Activated CD4-positive, alpha-beta T cell treated with anti-CD3 and anti-CD28 coated beads, Interleukin-2, amount 50 U/mL, for 24 hours (primary cell): ENCODE results near the gene POLD4.

Experiments
- DNase-seq, 2 donors: peaks; one replicate each; pipeline ENCODE4 v3.0.0-alpha.2; 2020; ENCODE audit warnings: low read depth in 1 of 2, low spot score in 1 of 2

POLD4 gene

GRCh38 chr11:67317888-67318555, 35.3 kb downstream of the POLD4 start:
- DNase-seq = no peak

GRCh38 chr11:67317205-67317887, 36.0 kb downstream of the POLD4 start:
- peak; percentile 98 to 100 for DNase-seq

DNA sequence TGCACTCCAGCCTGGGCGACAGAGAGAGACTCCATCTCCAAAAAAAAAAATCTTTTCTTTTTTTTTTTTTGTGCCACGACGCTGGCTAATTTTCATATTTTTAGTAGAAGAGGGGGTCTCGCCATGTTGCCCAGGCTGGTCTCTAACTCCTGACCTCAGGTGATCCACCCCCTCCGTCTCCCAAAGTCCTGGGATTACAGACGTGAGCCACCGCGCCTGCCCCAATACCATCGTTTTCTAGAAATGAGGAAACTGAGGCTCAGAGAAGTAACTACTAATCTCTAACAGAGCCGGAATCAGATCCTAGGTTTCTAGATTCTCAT, 36.5 kb downstream of the POLD4 start:
- DNase-seq = no peak

- DNase-seq = no peak
Observed at GRCh38 chr11:67315325-67315909, 37.9 kb downstream of the POLD4 start.

GRCh38 chr11:67314218-67314617, 39.1 kb downstream of the POLD4 start:
- no peak for DNase-seq

GRCh38 chr11:67313125-67313890, 40.0 kb downstream of the POLD4 start:
- DNase-seq = no peak

GRCh38 chr11:67312187-67313021, 40.9 kb downstream of the POLD4 start:
- no peak for DNase-seq

- no peak for DNase-seq
Observed at GRCh38 chr11:67311556-67312082, 41.7 kb downstream of the POLD4 start.

DNA sequence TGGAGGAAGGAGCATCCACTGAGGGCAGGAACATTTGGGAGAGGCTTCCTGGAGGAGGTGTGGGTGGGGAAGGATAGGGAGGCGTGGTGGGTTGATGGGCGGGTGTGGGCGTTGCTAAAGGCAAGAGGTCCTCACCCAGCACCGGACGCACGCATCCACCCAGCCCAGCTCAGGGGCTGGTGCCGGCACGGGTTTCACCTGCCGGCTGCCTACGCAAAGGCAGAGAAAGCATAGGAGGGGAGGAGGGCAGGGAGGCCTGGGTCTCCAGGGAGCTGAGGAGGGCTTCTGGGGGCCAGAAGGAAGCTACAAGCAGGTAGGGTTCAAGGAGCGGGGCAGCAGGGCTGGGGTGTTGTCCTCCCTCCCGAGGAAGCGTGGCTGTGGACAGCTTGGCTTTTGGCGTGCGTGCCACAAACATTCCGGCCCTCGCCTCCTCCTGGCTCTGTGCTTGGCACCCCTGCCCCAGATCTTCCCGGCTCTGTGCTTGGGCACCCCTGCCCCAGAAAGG, 42.2 kb downstream of the POLD4 start:
- DNase-seq = no peak

DNA sequence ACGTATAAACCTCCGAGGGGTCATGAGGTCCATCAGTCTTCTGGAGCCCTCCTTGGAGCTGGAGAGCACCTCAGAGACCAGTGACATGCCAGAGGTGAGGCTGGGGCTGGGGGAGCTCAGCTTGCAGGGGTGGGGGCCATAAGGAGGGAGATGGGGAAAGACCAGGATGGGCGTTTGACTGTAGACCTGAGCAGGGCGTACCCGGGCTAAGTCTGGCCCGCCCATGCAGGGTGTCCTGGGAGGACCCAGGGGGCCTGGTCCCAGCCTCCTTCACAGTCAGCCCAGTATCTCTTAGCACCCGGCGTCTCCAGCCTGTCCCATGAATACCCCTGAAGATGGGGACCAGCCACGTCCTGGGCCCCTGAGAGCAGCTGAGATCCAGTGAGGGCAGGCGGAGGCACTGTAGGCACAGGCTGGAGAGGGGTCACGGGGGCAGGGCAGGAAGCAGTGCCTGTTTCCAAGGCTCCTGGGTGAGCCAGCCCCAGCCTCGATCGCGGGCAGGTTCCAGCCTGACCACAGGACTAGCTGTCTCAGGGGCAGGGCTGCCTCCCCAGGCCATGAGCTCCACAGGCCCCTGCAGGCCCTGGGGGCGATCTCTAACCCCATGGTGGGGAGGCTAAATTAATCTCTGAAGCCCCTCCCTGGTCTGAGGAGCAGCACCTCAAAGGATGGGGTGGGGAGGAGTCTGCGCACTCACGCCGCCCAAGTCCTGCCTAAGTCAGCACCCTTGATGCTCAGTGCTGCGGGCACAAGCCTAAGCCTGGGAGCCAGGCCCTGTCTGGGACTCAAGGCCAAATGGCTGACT, 42.9 kb downstream of the POLD4 start:
- no peak for DNase-seq

DNA sequence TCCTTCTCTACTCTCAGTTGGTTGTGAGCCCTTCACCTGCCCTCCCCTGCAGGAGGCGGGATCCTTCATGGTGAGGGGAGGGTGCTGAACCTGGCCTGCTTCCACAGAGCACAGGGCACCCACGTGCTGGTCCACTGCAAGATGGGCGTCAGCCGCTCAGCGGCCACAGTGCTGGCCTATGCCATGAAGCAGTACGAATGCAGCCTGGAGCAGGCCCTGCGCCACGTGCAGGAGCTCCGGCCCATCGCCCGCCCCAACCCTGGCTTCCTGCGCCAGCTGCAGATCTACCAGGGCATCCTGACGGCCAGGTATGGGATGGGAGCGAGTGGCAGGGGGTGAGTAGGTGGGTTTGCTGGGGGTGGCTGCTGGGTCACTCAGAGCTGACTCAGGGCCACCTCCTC, 43.7 kb downstream of the POLD4 start:
- no peak for DNase-seq

DNA sequence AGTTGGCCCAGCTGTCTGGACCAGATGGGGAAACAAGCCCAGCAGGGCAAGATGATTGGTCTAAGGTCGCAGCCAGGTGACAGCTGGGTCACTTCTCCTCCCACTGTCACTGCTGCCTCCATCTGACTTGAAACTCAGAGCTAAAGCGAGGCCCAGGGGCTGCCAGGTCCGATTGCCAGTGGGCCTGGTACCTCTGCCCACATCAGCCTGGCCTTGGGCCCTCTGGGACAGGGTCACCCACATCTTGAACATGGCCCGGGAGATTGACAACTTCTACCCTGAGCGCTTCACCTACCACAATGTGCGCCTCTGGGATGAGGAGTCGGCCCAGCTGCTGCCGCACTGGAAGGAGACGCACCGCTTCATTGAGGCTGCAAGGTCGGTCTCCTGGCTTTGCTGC, 44.2 kb downstream of the POLD4 start:
- DNase-seq = no peak

- DNase-seq = no peak
Observed at GRCh38 chr11:67308031-67308866, 45.1 kb downstream of the POLD4 start.

DNA sequence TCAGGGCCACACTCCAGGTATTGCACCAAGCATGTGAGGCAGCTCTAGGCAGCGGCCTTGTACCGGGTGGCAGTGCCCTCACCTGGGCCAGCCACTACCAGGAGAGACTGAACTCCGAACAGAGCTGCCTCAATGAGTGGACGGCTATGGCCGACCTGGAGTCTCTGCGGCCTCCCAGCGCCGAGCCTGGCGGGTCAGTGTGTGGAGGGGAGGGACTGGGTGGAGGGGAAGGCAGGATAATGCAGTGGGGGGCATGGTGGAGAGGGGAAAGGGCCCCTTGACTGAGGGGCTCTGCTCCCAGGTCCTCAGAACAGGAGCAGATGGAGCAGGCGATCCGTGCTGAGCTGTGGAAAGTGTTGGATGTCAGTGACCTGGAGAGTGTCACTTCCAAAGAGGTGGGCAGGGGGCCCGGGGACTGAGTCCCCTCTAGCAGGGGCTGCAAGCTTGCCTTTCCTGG, 45.8 kb downstream of the POLD4 start:
- DNase-seq = no peak

DNA sequence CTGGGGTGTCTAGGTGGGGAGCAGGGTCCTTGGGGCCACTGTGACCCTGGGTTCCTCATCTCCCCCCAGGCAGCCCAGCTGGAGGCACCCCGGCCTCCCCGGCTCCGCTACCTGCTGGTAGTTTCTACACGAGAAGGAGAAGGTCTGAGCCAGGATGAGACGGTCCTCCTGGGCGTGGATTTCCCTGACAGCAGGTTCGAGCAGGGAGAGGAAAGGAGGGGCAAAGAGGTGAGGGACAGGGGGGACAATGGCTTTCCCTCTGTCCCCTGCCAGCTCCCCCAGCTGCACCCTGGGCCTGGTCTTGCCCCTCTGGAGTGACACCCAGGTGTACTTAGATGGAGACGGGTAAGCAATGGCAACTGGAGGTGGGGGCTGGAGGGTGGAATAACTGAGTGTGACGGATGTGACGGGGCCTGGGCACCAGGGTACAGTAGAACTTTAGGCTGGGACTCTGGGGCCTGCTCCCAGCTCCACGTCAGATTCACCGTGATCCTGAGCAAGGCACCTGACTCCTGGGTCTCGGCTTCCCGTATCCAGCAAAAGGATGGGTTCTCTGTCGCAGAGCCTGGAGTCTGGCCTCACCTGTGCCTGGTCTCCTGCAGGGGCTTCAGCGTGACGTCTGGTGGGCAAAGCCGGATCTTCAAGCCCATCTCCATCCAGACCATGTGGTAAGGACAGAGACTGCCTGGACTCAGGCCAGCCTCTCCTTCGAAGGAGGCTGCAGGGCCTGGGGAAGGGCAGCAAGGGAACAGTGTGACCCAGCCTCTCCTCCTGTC, 46.4 kb downstream of the POLD4 start:
- DNase-seq = no peak

DNA sequence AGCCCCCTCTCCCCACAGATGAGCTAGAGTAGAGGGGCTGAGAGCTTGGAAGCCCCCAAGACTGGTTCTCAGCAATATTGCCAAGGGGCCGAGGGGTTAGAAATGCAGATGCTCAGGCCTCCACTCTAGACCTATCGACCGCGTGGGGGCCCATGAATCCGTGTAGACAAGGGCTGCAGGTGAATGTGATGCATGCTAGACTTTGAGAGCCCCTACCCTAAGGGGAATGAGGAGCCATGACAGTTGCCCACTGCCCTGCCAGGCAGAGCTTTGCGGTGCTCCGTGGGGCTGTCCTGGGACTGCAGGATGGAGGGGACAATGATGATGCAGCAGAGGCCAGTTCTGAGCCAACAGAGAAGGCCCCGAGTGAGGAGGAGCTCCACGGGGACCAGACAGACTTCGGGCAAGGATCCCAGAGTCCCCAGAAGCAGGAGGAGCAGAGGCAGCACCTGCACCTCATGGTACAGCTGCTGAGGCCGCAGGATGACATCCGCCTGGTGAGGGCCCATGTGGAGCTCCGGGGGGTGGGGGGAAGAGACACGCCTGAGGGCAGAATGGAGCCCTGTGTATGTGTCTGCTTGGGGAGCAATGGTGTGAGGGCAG, 48.7 kb downstream of the POLD4 start:
- DNase-seq = no peak

DNA sequence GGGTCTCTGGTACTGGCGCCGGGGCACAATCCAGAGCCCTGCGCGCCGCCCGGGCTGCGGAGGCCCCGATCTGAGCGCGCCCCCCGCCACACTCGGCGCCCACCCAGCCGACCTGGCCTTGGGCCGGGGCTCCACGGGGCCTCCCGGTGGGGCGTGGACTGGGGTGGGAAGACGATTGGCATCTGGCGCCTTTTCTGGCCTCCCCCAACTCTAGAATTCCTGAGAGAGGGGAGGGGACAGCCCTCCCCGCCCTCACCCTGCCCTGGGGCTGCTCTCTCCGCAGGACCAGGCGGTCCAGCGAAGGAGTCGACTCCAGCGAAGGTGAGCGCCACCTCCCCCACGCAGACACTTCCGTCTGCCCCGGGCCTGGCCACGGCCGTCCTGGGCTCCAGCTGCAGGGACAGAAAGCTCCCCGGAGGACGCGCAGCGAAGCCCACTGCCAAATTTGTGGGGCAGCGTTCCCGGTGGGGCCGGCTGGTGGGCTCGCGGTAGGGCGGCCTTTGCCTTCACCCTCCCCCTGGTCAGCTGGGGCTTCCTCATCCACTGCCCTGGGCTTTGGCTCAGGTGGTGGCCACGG, 49.4 kb downstream of the POLD4 start:
- DNase-seq = no peak
